Erythroblast (primary cell): ENCODE results near the gene CLEC4F.

Source experiments
- GATA1 ChIP-seq: IDR thresholded peaks from 2 replicates; pipeline ENCODE4 v1.6.1; 2011; ENCODE audit warnings: low read depth, mild to moderate bottlenecking, control low read depth, low read length, moderate library complexity
- POLR2A ChIP-seq: IDR thresholded peaks from 2 replicates; pipeline ENCODE4 v1.6.1; 2011; ENCODE audit warnings: mild to moderate bottlenecking, low read length

GRCh38 chr2:70817284-70817954, 3.0 kb downstream of the CLEC4F start:
- TF ChIP-seq POLR2A (no peak), GATA1 (no peak)
